Keratinocyte (primary cell): ENCODE results near the gene OR6N2. TPM values are rescaled to one million over a fixed set of nuclear protein-coding genes. Genes with fewer than 3 reads are reported as not detected.

Experiments used
- DNase-seq: peaks from one replicate; pipeline ENCODE4 v3.0.0-alpha.2; 2011; ENCODE audit warnings: low read depth, missing footprints, low spot score
- FAIRE-seq: peaks from 2 replicates; lab custom pipeline; 2011; peaks lifted over from hg19 to GRCh38; lab: Jason Lieb, UNC
- H2AFZ ChIP-seq: 2 replicates; pipeline ENCODE4 v1.6.0; 2012; ENCODE audit warnings: low read length, control low read depth, inconsistent platforms; ENCODE audit not compliant: control insufficient read depth
- H3K27ac ChIP-seq: 2 replicates; pipeline ENCODE4 v1.5.1; 2011; ENCODE audit warnings: low read length; ENCODE audit not compliant: control insufficient read depth, insufficient read depth
- H3K27me3 ChIP-seq: 3 replicates; pipeline ENCODE4 v1.6.0; 2011; ENCODE audit warnings: low read length; ENCODE audit not compliant: control insufficient read depth, insufficient read depth; ENCODE audit errors: extremely low read depth
- H3K36me3 ChIP-seq, 2 experiments: 2 replicates in 1 of 2; 3 replicates in 1 of 2; pipeline ENCODE4 v1.5.1; 2011; ENCODE audit warnings: low read length in 2 of 2, mild to moderate bottlenecking in 1 of 2; ENCODE audit not compliant: control insufficient read depth in 2 of 2, insufficient read depth in 2 of 2; ENCODE audit errors: extremely low read depth in 1 of 2
- H3K4me1 ChIP-seq: 3 replicates; pipeline ENCODE4 v1.5.1; 2011; ENCODE audit warnings: low read length; ENCODE audit not compliant: control insufficient read depth, insufficient read depth; ENCODE audit errors: extremely low read depth
- H3K4me2 ChIP-seq: 3 replicates; pipeline ENCODE4 v1.6.0; 2011; ENCODE audit warnings: low read depth, low read length; ENCODE audit not compliant: control insufficient read depth, insufficient read depth; ENCODE audit errors: extremely low read depth
- H3K4me3 ChIP-seq, 3 experiments: fragments of 200-600 bp in 1 of 3; sonication (generic) in 1 of 3; 2 replicates in 2 of 3; 3 replicates in 1 of 3; pipeline ENCODE4 v1.5.1; 2011 to 2016; ENCODE audit warnings: low read length in 3 of 3, mild to moderate bottlenecking in 3 of 3, control low read depth in 2 of 3, inconsistent platforms in 1 of 3, low read depth in 1 of 3, mixed read lengths in 1 of 3, mixed run types in 1 of 3, moderate library complexity in 1 of 3; ENCODE audit not compliant: control insufficient read depth in 2 of 3, insufficient read depth in 2 of 3; ENCODE audit errors: extremely low read depth in 1 of 3
- H3K79me2 ChIP-seq: 2 replicates; pipeline ENCODE4 v1.6.0; 2012; ENCODE audit warnings: low read length; ENCODE audit not compliant: control insufficient read depth, insufficient read depth
- H3K9ac ChIP-seq: 3 replicates; pipeline ENCODE4 v1.6.0; 2011; ENCODE audit warnings: low read length; ENCODE audit not compliant: control insufficient read depth, insufficient read depth; ENCODE audit errors: extremely low read depth
- H3K9me1 ChIP-seq: 3 replicates; pipeline ENCODE4 v1.6.0; 2011; ENCODE audit warnings: low read length; ENCODE audit not compliant: control insufficient read depth, insufficient read depth; ENCODE audit errors: extremely low read depth
- H3K9me3 ChIP-seq: 2 replicates; pipeline ENCODE4 v1.5.1; 2012; ENCODE audit warnings: low read depth, low read length; ENCODE audit not compliant: control insufficient read depth
- H4K20me1 ChIP-seq: 3 replicates; pipeline ENCODE4 v1.6.0; 2011; ENCODE audit warnings: low read length; ENCODE audit not compliant: control insufficient read depth, insufficient read depth; ENCODE audit errors: extremely low read depth
- CTCF ChIP-seq, 3 experiments: IDR thresholded peaks in 1 of 3; conservative IDR thresholded peaks in 1 of 3; optimal IDR thresholded peaks in 1 of 3; 2 replicates in 2 of 3; 3 replicates in 1 of 3; pipeline versions ENCODE3 to v1.5.1; 2011; ENCODE audit warnings: low read length in 3 of 3, mild to moderate bottlenecking in 3 of 3, moderate library complexity in 2 of 3, control low read depth in 1 of 3, inconsistent platforms in 1 of 3; ENCODE audit not compliant: insufficient read depth in 2 of 3; ENCODE audit errors: extremely low read depth in 1 of 3
- EZH2 ChIP-seq: IDR thresholded peaks from one replicate; pipeline ENCODE4 v1.6.1; 2012; ENCODE audit warnings: inconsistent platforms, mild to moderate bottlenecking, low read length, moderate library complexity
- dilution Hi-C: fragments of 300-500 bp; cut with MboI; formaldehyde crosslinking; loops from one replicate; pipeline ENCODE4 v1.7.0; 2020; ENCODE audit warnings: low sequenced_read_pairs; ENCODE audit not compliant: extremely low pct_ligation_motif_present
- polyA plus RNA-seq, 5 experiments: library from polyadenylated mRNA; depleted of rRNA in 3 of 5; stranded (reverse) in 3 of 5; stranded (forward) in 1 of 5; unstranded in 1 of 5; fragments of >200 nt; gene quantifications; 1 replicate in 1 of 5; 2 replicates in 3 of 5; 3 replicates in 1 of 5; pipeline versions ENCODE4 v1.2.1 to v1.2.3, GENCODE V29; 2011 to 2012; ENCODE audit warnings: missing spikeins in 2 of 5, low read depth in 1 of 5, low replicate concordance in 1 of 5
- small RNA-seq, 3 experiments: library from RNA; depleted of rRNA; stranded (forward); fragments of <200 nt; gene quantifications; one replicate each; pipeline ENCODE3, GENCODE V24; 2012; ENCODE audit warnings: low read depth in 3 of 3, low replicate concordance in 1 of 3; ENCODE audit not compliant: insufficient read length in 3 of 3

OR6N2 gene
- polyA plus RNA-seq, 1 donor (not counting 4 experiments of a cell fraction or from before 2014, with no cell fraction given), result not detected

GRCh38 chr1:158728510-158729225 is 52.3 kb downstream of the OR6N2 start:
- dilution Hi-C loops, result no loop called here
- FAIRE-seq, result no peak
- Histone ChIP-seq H3K9me3 (no peaks in the 10 kb centered on the region), H3K36me3 (no peaks in the 10 kb centered on the region), H3K79me2 (no peaks in the 10 kb centered on the region), H2AFZ (no peak overlapping the region), H3K9ac (no peak overlapping the region), H3K27me3 (no peaks in the 10 kb centered on the region), H3K27ac (no peak overlapping the region), H4K20me1 (no peaks in the 10 kb centered on the region), H3K4me2 (no peak overlapping the region), H3K9me1 (no peaks in the 10 kb centered on the region), H3K4me1 (no peaks in the 10 kb centered on the region), H3K4me3 (no peak overlapping the region)
- TF ChIP-seq EZH2 (no peak), CTCF (optimal IDR thresholded peaks at IDR 0.05 in 1 of 3, IDR thresholded peaks at IDR 0.05 in 1 of 3, conservative IDR thresholded peaks at IDR 0.05 in 1 of 3; ENCODE audit: extremely low read depth in 1 of 3, insufficient read depth in 2 of 3, low read length in 3 of 3) (no peak)
- no peak for DNase-seq

GRCh38 chr1:158724442-158724841 is 56.6 kb downstream of the OR6N2 start:
- dilution Hi-C loops, result no loop called here
- FAIRE-seq, result no peak
- no peak overlapping the region for H3K27ac ChIP-seq
- no peak overlapping the region for H3K4me2 ChIP-seq
- no peak overlapping the region for H3K9ac ChIP-seq
- TF ChIP-seq EZH2 (no peak), CTCF (optimal IDR thresholded peaks at IDR 0.05 in 1 of 3, IDR thresholded peaks at IDR 0.05 in 1 of 3, conservative IDR thresholded peaks at IDR 0.05 in 1 of 3; ENCODE audit: extremely low read depth in 1 of 3, insufficient read depth in 2 of 3, low read length in 3 of 3) (no peak)
- H3K9me3 ChIP-seq, result no peaks in the 10 kb centered on the region
- DNase-seq, result no peak
- H3K36me3 ChIP-seq, result no peaks in the 10 kb centered on the region
- H3K4me1 ChIP-seq, result no peaks in the 10 kb centered on the region
- no peaks in the 10 kb centered on the region for H3K27me3 ChIP-seq
- H2AFZ ChIP-seq, result no peak overlapping the region
- no peaks in the 10 kb centered on the region for H3K9me1 ChIP-seq
- no peak overlapping the region for H3K4me3 ChIP-seq
- no peaks in the 10 kb centered on the region for H4K20me1 ChIP-seq
- H3K79me2 ChIP-seq, result no peaks in the 10 kb centered on the region

Small RNA genes within 50 kb of the gene (small RNA-seq; reads per million reads assigned to genes)
- gene OR2AQ1P, result 0 reads per million in 3 experiments

Other genes starting within 250 kb of the OR6N2 start
- not detected in 3 replicates for gene OR6Y1, start 226.8 kb downstream of the OR6N2 start, polyA plus RNA-seq
- not detected in 3 replicates for gene OR6P1, start 210.6 kb downstream of the OR6N2 start, polyA plus RNA-seq
- gene OR10X1, start 201.3 kb downstream of the OR6N2 start, polyA plus RNA-seq, result not detected in 3 replicates
- gene OR10Z1, start 175.9 kb downstream of the OR6N2 start, polyA plus RNA-seq, result not detected in 3 replicates
- gene SPTA1, start 94.5 kb downstream of the OR6N2 start, polyA plus RNA-seq, result not detected in 3 replicates
- not detected in 3 replicates for gene OR6K2, start 80.6 kb downstream of the OR6N2 start, polyA plus RNA-seq
- gene OR6K3, start 60.5 kb downstream of the OR6N2 start, polyA plus RNA-seq, result not detected in 3 replicates
- not detected in 3 replicates for gene OR6K6, start 26.5 kb downstream of the OR6N2 start, polyA plus RNA-seq
- not detected in 3 replicates for gene OR6N1, start 9.0 kb downstream of the OR6N2 start, polyA plus RNA-seq
- not detected in 3 replicates for gene MNDA, start 50.1 kb upstream of the OR6N2 start, polyA plus RNA-seq
- gene PYHIN1, start 150.3 kb upstream of the OR6N2 start, polyA plus RNA-seq, result 0.14 to 0.82 TPM (median 0.37 TPM) in 3 replicates
- gene IFI16, start 228.7 kb upstream of the OR6N2 start, polyA plus RNA-seq, result 118 to 193 TPM (median 145 TPM) in 3 replicates